Superior temporal gyrus (tissue), 1 donor: ENCODE measurements around the gene CFAP298.

Experiments used
- DNase-seq: peaks from one replicate; pipeline ENCODE4 v3.0.0-alpha.2; 2016; ENCODE audit errors: extremely low spot score

CFAP298 gene

GRCh38 chr21:32599091-32599490 is 13.1 kb downstream of the CFAP298 start:
- no peak for DNase-seq

GRCh38 chr21:32597205-32597604 is 15.0 kb downstream of the CFAP298 start:
- DNase-seq = no peak

DNA sequence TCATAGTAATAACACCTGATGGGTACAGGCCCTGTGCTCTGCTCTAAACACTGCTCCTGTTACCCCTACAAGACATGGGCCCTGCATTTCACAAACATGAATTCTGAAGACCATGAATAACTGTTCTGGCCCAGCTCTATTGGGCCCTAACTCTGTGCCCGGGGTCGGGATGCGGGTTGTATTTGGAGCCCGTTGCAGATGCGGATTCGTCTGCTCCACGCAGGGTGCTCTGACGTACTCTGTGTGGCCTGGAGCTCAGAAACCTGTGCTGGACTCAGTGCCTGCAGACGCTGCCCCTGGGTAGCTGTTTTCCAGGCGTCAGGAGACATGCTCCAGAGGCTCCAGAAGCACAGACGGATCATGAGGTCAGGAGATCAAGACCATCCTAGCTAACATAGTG is 16.7 kb downstream of the CFAP298 start:
- DNase-seq = no peak

GRCh38 chr21:32593690-32594089 is 18.5 kb downstream of the CFAP298 start:
- DNase-seq = no peak

GRCh38 chr21:32592929-32593502 is 19.2 kb downstream of the CFAP298 start:
- no peak for DNase-seq

- no peak for DNase-seq
Observed at GRCh38 chr21:32590130-32590529, 22.0 kb downstream of the CFAP298 start.

- DNase-seq = no peak
Observed at GRCh38 chr21:32587651-32588050, 24.5 kb downstream of the CFAP298 start.

DNA sequence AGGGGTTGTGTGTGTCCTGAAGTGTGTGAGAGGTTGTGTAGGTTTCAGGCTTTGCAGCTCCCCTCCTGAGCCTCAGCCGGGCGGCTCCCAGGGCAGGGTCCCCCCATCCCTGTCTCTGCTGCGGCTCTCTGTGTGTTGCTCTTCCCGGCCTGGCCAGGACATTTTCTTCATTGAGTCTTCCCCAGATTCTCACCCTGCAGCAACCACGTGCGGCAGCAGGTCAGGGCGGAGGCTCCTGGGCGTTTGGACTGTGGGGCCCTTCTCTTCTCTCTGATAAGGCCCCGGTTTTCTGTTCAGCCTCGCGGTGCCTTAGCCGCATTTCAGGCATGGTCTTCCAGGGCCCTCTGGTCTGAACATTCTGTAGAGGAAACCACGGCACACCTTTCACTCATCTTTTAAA is 25.1 kb downstream of the CFAP298 start:
- no peak for DNase-seq

- DNase-seq = no peak
Observed at GRCh38 chr21:32585970-32586369, 26.2 kb downstream of the CFAP298 start.

DNA sequence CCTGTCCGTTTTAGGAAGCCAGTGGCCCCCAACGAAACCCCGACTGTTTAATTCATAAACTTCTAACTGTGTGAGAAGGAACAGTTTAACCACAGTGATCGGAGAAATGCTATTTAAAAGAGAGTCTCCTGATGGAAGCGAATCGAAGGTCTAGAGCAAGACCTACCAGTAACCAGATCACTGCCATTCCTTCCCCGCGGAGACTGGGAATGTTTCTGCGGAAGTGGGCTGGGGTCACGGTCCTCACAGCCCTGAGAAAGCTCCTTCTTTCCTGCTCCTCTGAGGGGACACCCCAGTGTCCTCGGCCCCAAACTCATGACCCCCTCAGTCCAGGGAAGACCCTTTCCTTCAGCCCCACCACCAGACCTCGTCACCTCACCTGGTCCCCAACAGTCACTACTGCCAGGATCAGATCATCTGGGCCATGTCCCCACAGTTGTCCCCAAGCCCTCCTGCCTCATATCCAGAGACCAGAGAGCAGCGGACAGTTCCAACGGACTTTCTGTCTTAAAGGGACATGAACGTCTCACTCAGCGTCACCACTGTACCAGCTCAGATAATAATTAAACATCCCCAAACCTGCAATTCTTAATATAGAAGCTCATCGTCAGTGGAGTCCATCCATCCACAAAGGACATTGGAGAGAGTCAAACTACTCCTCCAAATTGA is 27.0 kb downstream of the CFAP298 start, which contains the start of gene TCP10L:
TSS of gene TCP10L (minus strand) at position 482 of the 669 bp plus-strand sequence. CDS start 1,219 bp downstream, outside the sequence.
- DNase-seq = no peak

GRCh38 chr21:32584472-32584871 is 27.7 kb downstream of the CFAP298 start:
- no peak for DNase-seq

DNA sequence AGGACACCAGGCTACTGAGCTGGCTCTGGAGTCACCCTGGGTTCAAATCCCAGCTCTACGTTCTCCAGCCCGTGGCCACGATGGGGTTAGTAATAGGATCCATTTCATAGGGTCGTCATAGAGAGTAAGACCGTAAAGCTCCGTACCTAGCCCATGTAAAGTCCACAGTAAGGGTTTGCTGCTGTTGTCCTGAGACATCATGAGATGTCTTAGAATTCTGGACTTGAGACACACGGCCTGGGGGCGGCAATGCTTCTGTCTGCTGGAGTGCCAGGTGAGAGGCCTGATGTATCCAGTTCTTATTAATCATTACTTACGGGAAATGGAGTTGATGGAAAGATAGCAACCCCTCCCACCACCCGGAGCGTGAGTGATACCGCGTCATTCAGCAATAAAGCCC is 30.4 kb downstream of the CFAP298 start:
- no peak for DNase-seq

GRCh38 chr21:32580949-32581348 is 31.2 kb downstream of the CFAP298 start:
- no peak for DNase-seq

DNA sequence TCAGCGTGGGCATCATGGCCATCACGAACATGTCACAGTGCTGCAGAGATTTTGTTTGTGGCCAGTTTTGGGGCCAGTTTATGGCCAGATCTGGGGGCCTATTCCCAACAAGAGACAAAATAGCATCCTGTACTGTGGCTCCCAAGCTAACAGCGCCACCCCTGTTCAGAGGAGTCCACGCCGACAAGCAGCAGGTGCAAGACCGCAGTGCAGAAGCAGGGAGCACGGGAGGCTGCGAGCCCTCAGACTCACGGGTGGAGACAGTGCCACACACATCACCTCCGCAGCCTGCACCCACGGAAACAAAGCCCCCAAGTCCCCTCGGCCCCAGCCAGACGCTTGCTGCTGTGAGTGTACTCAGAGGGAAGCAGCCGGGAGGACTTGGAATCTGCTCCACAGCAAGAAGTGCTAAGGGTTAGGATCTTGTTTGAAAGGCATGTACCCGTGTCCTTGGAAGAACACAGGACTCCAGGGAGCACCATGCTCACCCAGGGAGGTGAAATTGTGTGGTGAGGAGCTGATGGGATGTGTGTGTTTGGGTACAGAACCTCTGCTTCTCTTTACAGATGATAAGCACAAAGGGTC is 34.0 kb downstream of the CFAP298 start:
- DNase-seq = no peak

DNA sequence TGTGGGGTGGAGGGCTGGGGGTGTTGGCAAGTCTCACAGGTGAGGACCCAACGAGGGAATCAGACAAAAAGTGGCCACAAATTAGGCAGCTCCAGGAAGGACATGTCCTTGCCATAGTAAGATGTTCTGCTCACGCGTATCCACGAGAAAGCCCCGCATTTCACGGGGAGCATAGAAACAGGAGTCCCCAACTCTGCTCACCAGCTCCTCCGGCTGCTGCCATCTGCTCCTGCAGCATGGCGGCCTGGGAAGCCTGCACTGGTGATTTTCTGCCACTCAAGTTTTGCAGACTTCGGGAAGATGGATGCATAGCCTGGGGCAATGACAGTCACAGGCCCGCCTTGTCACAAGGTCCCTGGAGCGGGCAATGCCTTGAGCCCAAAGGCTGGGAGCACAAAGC is 36.2 kb downstream of the CFAP298 start:
- no peak for DNase-seq

- no peak for DNase-seq
Observed at GRCh38 chr21:32574946-32575925, 36.9 kb downstream of the CFAP298 start.

DNA sequence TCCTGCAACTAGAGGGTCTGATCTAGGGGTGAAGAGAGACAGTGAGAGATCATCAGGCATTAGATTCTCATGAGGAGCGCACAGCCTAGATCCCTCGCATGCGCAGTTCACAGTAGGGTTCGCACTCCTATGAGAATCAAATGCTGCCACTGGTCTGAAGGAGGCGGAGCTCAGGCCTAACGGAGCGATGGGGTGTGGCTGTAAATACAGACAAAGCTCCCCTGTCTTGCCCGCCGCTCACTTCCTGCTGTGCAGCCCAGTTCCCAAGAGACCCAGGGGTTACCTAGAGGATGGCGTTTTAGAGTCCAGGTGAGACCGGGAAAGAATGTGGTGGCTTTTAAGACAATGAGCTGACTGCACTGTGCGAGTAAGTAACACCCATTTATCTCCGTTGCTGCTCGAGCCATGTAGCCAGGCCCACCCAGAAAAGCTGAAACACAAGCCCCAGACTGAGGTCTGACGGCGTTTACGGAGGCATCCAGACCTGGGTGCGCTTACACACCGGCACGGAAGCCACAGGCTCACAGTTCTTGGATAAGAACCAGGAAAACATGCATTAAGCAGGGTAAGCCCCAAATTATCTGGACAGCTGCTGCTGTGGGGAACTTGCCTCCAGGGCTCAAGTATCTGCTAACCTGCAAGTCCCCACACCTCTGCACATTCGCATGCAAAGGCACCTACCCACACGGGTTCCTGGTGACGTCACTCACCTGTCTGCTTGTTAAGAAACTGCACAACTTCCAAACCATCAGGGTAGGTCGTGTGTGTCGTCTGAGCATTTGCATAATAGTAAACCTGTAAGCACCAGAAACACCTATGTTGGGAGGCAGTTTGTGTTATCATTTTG is 39.4 kb downstream of the CFAP298 start:
- DNase-seq = no peak

DNA sequence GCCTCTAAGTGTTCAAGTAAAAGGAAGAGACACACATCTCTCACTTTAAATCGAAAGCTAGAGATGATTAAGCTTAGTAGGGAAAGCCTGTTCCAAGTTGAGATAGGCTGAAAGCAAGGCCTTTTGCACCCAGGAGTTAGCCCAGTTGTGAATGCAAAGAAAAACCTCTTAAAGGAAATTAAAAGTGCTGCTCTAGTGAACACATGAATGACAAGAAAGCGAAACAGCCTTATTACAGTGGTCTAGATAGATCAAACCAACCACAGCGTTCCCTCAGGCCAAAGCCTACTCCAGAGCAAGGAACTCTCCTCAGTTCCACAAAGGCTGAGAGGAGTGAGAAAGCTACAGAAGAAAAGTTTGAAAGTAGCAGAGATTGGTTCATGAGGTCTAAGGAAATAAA is 41.7 kb downstream of the CFAP298 start:
- no peak for DNase-seq

GRCh38 chr21:32569261-32570230 is 42.6 kb downstream of the CFAP298 start:
- DNase-seq = peak; percentile 82

- DNase-seq = no peak
Observed at GRCh38 chr21:32567626-32568025, 44.6 kb downstream of the CFAP298 start.
